ENCODE results near the gene AHSA1.

DNA sequence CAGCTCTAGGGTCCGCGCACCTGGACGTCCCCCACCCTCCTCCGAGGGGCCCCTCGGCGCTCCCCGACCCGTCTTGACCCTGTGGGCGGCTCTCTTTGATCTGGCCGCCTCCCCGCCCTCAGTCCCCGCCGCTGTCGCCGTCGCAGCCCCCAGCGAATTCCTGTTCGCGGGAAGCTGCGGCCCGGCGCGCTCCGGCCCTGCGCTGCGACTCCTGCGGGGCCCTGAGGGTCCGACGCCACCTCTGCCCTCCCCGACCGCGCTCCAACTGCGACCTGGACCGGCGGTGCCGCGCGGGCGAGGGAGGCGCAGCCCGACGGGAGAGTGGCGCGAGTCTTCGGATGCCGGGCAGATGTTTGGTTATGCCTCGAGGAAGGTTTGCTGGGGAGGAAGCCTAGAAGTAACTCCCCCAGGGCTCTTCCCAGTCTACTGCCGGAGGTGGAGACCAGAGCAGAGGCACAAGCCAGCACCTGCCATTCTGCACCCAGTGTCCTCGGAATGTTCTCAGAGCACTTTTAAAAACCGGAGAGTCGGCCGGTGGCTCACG, 41.2 kb downstream of the AHSA1 start:
- TF ChIP-seq POLR2A (IDR thresholded peaks at IDR 0.05), result no peak
- TF ChIP-seq, protein P1, sequence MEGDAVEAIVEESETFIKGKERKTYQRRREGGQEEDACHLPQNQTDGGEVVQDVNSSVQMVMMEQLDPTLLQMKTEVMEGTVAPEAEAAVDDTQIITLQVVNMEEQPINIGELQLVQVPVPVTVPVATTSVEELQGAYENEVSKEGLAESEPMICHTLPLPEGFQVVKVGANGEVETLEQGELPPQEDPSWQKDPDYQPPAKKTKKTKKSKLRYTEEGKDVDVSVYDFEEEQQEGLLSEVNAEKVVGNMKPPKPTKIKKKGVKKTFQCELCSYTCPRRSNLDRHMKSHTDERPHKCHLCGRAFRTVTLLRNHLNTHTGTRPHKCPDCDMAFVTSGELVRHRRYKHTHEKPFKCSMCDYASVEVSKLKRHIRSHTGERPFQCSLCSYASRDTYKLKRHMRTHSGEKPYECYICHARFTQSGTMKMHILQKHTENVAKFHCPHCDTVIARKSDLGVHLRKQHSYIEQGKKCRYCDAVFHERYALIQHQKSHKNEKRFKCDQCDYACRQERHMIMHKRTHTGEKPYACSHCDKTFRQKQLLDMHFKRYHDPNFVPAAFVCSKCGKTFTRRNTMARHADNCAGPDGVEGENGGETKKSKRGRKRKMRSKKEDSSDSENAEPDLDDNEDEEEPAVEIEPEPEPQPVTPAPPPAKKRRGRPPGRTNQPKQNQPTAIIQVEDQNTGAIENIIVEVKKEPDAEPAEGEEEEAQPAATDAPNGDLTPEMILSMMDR (IDR thresholded peaks at IDR 0.05), result no peak

Measured in lower leg skin (tissue), 3 donors.